NCI-H187 (cell line): ENCODE measurements around the gene SLC13A4.
"Not testable (repeated sequence)": the region's sequence is repeated elsewhere in the genome, so short reads cannot be mapped to it uniquely, and the experiment has no call there.

ENCODE experiments used
- DNase-seq, 2 experiments: peaks; one replicate each; lab custom pipeline; 2025; lab: John Stamatoyannopoulos, UW

SLC13A4 gene

DNA sequence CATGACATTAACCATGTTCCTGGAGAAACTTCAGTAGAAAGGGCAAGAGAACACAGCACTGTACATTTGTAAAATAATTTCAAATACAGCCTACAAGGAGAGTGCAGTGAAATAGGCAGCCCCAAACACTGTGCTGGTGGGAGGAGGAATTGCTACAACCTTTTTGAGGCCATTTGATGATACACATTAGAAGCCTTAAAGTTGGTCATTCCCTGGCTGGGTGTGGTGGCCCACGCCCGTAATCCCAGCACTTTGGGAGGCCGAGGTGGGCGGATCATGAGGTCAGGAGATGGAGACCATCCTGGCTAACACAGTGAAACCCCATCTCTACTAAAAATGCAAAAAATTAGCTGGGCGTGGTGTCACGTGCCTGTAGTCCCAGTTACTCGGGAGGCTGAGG, 35.4 kb downstream of the SLC13A4 start:
- not testable (repeated sequence) for DNase-seq

DNA sequence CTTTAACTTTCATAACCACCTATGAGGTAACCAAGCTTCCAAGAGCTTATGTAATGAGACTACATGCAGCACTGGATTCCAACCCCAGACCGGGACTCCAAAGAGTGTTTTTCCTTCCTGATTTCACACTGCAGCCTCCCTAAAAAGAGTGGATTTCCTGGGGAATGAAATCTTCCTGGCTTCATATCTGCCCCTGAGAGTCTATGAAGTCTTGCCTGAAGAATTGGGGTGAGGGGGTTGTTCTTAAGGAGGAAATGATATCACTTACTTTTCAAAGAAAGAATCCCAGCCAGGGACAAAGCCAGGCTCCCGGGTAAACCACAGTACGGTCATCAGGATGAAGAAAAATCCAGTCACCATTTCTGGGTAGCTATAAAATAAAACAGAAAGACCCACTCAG, 35.9 kb downstream of the SLC13A4 start:
- no peak for DNase-seq

DNA sequence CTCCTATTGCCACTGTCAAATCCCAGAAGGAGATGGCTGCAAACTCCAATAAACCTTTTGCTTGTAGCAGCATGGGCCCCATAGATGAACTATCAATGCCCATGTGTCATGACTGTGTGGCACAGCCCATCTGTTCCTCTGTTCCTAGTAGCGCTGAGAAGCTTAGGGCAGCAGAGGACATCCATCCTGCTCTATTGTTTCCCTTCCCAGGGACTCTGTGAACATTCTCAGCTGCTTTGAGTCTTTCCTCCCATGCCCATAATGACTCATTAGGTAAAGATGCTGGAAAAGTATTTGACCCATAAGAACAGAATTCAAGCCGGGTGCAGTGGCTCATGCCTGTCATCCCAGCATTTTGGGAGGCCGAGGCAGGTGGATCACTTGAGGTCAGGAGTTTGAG, 37.4 kb downstream of the SLC13A4 start:
- no peak for DNase-seq

- DNase-seq = no peak
These were observed 40.5 kb downstream of the SLC13A4 start for GRCh38 chr7:135687466-135687865.

- no peak for DNase-seq
These were observed 42.5 kb downstream of the SLC13A4 start for GRCh38 chr7:135685306-135686084.

DNA sequence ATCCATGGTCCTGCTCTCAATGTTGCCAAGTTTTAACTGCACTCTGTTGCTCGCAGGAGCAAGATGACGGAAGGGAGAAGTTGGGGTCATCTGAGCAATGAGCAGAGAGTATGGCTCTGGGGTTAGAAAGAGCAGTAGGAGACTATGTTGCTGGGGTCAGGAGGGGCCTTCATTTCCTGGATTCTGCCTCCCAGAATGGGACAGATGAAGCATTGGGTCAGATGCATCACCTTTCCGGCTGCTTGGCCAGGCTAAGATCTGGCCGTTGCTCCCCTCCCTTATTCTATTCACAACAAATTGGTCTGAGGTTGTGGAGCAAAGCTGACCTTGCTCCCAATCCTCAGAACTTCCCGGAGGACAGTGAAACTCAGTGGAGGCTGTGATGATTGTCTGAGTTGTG, 43.3 kb downstream of the SLC13A4 start:
- DNase-seq = no peak

DNA sequence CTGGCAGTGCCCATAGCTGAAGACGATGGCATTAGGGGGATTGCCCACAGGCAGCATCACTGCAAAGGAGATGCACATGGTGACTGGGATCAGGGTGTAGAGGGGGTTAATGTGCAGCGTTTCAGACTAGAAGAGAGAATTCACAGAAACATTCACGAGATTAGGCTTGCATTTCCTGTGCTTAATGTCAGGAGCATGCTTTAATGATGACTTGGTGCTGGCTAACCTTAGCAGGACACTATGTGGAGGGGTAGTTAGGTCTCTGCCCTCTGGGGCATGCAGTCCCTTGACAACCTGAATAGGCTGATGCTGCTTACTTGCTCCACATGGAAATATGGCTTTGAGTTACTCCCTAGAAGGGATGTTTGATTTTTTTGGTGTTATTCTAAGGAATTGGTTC, 43.9 kb downstream of the SLC13A4 start:
- DNase-seq = no peak

DNA sequence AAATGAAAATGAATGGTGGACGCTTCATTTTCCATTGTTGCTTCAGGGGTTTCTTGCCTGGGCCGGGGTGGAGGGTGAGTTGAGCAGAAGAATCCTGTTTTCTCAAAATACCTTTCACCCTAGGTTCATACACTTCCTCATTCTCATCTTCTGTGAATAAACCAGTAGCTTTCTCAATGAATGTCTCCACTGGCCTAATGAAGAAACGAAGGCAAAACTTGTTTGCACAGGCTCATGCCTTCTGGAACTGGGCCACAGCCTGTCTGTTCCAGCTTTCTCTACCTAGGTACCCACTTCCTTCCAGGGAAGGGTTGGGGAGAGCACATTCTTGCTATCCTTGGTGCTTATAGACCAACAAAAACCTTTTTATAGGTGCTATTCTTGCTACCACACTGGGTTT, 44.4 kb downstream of the SLC13A4 start:
- DNase-seq = no peak

DNA sequence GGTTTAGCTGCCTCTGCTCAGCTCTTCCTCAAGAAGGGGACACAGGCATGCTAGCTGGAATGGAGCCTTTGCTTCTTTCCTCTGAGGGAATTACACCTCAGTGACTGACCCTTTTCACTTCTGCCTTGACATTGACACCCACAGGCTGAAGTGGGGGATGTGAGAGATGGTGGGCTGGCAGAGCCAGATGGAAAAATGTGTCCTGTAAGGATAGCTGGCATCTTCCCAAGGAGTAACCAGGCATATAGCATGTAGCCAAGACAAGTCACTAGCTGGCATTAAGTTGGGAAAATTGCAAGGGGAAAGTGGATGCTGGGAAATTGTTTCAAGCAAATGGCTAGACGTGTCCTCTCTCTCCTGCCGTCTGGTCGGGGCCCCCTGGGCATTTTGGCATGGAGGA, 45.8 kb downstream of the SLC13A4 start:
- DNase-seq = no peak

- no peak for DNase-seq
These were observed 46.2 kb downstream of the SLC13A4 start for GRCh38 chr7:135681762-135682161.

DNA sequence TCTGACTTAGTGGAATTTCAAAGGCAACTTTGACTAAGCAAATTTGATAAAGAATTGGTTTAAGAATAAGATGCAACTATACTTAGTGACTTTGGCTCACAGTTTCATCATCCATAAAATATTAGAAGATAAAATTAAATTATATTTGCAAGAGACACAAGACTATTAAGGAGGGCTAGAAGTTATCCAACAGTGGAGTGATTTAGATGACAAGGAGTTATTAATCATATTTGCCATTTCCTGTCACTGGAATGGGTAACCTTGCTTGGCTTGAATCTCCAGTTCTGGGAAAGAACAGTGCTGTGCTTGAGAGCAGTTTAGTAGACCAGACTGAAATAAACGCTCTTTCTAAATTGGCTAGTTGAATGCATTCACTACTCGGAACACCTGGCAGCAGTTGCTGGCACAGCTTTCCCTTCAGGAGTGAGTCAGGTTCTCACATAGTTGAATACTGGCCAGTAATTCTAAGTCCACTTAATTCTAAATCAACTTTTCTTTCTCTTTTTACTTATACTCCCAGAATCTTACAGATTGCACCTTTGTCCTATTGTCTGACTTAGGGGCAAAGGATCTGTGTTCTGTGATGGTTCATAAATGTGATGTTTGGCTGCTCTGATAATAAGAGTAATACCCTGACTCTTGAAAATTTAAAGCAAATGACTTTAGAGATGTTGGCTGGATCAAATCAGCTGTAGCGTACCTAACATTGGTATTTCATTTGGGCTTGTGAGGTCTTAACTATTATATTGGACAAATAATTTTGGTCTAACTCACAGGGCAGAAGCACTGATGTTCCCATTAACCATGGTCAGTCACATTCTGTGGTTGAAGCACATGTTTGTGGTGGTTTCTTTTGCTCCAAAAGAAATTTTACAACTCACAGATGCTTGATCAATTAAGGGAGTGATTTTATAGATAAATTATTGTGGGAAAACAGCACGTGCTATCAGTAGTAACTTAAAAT, 49.1 kb downstream of the SLC13A4 start:
- DNase-seq = no peak

DNA sequence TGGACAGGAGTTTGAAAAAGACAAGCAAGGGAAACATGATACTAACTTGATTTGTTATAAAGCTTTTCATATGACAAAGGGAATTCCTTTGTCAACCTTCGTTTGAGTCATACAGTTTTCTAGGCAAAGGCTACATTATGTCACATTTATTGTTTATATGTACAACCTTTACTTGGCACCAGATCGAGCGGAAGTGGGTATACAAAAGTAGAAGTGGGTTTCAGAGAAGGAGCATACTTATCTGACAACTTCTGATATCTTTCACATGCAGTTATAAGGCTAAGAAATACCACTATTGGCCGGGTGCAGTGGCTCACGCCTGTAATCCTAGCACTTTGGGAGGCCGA, 54.7 kb downstream of the SLC13A4 start:
- no peak for DNase-seq

- DNase-seq = peak in 1 of 2 experiments; percentile 16
These were observed 55.2 kb downstream of the SLC13A4 start for GRCh38 chr7:135672560-135673359.

DNA sequence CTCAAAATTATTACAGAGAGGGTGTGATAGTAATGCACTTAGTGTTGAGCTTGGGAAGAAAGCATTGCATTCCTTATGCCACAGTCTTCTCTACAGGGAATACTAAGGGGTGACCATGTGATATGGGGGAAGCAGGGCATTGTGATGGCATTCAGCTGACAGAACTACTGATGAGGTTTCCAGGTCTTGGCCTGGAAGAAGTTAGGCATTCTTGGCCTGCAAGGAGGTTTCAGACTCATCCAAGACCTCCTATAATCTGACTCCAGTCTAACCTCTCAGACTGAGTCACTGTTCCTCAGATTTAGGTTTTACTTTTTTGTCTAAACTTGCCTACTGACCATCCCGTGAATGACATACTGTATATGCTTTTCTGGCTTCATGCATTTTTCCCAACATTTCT, 57.8 kb downstream of the SLC13A4 start:
- no peak for DNase-seq

GRCh38 chr7:135669774-135670173, 58.2 kb downstream of the SLC13A4 start:
- DNase-seq = no peak

DNA sequence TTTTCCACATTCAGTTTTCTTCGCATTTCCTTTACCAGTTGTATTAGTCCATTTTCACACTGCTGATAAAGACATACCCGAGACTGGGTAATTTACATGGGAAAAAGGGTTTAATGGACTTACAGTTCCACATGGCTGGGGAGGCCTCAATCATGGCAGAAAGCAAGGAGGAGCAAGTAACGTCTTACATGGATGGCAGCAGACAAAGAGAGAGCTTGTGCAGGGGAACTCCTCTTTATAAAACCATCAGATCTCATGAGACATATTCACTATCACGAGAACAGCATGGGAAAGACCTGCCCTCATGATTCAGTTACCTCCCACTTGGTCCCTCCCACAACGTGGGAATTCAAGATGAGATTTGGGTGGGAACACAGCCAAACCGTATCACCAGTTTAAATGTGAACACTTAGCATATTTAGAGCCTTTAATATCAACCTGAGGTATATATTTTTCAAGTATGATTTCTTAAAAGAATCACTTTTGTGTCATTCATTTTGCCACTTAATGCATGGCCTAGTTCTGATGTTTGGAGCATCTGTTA, 59.1 kb downstream of the SLC13A4 start:
- not testable (repeated sequence) for DNase-seq

DNA sequence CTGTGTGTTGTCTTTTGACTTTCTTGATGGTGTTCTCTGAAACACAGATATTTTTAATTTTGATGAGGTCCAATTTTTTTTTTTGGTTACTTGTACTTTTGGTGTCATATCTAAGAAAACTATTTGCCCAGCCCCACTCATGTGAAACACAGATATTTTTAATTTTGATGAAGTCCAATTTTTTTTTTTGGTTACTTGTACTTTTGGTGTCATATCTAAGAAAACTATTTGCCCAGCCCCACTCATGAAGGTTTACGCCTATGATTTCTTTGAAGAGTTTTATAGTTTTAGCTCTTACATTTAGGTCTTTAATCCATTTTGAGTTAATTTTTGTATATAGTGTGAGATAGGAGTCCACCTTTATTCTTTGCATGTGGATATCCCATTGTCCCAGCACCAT, 60.4 kb downstream of the SLC13A4 start:
- not testable (repeated sequence) for DNase-seq

DNA sequence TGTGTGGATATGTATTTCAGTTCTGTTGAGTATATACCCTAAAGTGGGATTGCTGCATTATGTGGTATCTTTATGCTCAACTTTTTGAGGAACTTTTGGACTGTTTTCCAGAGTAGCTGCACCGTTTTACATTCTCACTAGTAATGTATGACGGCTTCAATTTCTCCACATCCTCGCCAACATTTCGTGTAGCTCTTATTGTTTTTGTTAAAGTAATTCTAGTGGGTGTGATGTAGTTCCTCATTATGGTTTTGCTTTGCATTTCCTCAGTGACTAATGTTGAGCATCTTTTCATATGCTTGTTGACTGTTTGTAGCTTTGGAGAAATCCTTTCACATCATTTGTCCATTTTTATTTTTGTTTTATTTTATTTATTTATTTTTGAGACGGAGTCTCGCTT, 61.1 kb downstream of the SLC13A4 start:
- DNase-seq = no peak

DNA sequence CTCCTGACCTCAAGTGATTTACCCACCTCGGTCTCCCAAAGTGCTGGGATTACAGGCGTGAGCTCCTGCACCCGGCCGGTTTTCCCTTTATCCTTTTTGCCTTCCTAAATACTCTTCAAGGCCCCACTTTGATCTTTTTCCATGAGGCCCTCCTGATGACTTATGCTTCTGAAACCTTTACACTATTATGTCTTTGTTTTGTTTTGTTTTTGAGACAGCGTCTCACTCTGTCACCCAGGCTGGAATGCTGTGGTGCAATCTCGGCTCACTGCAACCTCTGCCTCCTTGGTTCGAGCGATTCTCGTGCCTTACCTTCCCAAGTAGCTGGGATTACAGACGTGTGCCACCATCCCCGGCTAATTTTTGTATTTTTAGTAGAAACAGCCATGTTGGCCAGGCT, 61.8 kb downstream of the SLC13A4 start:
- no peak for DNase-seq

- no peak for DNase-seq
These were observed 62.9 kb downstream of the SLC13A4 start for GRCh38 chr7:135665042-135665441.

DNA sequence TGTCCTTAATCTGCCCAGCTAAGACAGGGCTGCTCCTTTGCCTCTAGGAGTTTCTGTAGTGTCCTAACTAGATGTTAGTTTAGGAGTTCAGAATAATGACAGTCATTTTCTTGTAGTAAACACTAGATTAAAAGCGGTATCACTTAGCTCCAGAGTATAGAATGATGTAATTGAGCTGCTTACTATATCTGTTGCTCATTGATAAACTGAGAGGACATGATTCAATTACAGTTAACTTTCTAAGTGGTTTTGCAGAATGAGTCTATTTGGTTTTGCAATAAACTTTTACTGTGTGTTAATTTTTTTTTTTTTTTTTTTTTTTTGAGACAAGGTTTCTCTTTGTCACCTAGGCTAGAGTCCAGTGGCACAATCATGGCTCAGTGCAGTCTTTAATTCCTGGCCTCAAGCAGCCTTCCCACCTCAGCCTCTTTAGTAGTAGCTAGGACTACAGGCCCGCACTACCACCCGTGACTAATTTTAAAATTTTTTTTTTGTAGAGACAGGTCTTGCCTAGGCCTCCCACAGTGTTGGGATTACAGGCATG, 63.9 kb downstream of the SLC13A4 start:
- no peak for DNase-seq
